NT2/D1 (cell line): Measurements from ENCODE around the gene MAS1.

Experiments
- SUZ12 ChIP-seq: IDR thresholded peaks from 2 replicates; pipeline ENCODE4 v1.6.1; 2011; ENCODE audit not compliant: insufficient read length, insufficient read depth; ENCODE audit errors: extremely low read depth
- YY1 ChIP-seq: IDR thresholded peaks from 2 replicates; pipeline ENCODE4 v1.6.1; 2011; ENCODE audit not compliant: insufficient read length, insufficient read depth
- ZNF274 ChIP-seq: IDR thresholded peaks from 2 replicates; pipeline ENCODE4 v1.6.1; 2011; ENCODE audit warnings: mild to moderate bottlenecking, low read depth, low read length

- TF ChIP-seq YY1 (no peak), SUZ12 (no peak), ZNF274 (no peak)
These were observed 35.9 kb downstream of the MAS1 start for GRCh38 chr6:159926542-159927203.
